Hepatocyte (in vitro differentiated cells): ENCODE data around the gene SORT1.
A peak's percentile ranks its signal among the peaks of the same experiment; 100 is the strongest.

Experiments used
- EZH2phosphoT487 ChIP-seq: fragments of 200-600 bp; sonication (generic); IDR thresholded peaks from one replicate; pipeline ENCODE4 v1.6.1; 2018; ENCODE audit warnings: antibody characterized with exemption, mild to moderate bottlenecking, low read depth, moderate library complexity; ENCODE audit not compliant: unreplicated experiment, severe bottlenecking
- TF ChIP-seq, protein P1 (sequence below): fragments of 200-600 bp; sonication (generic); IDR thresholded peaks from 2 replicates; pipeline ENCODE4 v1.5.1; 2016; ENCODE audit warnings: antibody characterized with exemption, mild to moderate bottlenecking; ENCODE audit not compliant: poor library complexity

DNA sequence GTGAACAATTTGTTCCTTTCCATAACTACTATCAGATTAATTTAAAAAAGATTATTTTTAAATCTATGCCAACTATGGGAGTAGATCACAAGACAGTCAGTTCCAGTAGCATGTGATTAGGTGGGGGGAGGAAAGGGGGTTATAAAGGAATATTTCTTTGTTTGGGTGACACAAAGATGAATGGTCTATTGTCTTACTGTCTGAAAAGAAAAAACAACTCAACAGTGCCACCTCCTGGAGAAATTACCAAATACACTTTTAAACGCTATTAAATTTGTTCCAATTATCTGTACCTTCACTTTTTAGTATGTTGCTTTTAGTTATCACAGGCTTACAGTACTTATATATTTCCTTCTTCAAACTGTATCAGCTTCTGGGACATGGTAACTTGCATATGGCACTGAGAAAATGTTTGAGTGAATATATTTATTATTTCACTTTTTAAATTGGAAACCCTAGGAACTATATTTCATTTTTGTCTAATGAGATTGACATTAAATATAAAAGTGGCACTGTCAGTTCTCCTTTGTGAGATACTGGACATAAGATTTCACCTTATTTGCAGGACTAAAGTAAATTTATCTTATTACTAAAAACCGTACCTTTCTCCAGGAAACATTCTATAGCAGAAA lies 1.7 kb upstream of the SORT1 start:
- TF ChIP-seq, protein P1, sequence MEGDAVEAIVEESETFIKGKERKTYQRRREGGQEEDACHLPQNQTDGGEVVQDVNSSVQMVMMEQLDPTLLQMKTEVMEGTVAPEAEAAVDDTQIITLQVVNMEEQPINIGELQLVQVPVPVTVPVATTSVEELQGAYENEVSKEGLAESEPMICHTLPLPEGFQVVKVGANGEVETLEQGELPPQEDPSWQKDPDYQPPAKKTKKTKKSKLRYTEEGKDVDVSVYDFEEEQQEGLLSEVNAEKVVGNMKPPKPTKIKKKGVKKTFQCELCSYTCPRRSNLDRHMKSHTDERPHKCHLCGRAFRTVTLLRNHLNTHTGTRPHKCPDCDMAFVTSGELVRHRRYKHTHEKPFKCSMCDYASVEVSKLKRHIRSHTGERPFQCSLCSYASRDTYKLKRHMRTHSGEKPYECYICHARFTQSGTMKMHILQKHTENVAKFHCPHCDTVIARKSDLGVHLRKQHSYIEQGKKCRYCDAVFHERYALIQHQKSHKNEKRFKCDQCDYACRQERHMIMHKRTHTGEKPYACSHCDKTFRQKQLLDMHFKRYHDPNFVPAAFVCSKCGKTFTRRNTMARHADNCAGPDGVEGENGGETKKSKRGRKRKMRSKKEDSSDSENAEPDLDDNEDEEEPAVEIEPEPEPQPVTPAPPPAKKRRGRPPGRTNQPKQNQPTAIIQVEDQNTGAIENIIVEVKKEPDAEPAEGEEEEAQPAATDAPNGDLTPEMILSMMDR: peak; percentile 72
- no peak for TF ChIP-seq EZH2phosphoT487
